HG03045 (cell line): ENCODE data around the gene TLE4.
"Not testable (repeated sequence)": the region's sequence is repeated elsewhere in the genome, so short reads cannot be mapped to it uniquely, and the experiment has no call there.

Source experiments
- ATAC-seq: cut with Tn5 transposase; IDR thresholded peaks from one replicate; pipeline ENCODE4 v1.9.1; 2021; ENCODE audit warnings: mild to moderate bottlenecking, moderate library complexity; ENCODE audit not compliant: unreplicated experiment

TLE4 gene

GRCh38 chr9:79630521-79631403 lies 59.0 kb downstream of the TLE4 start:
- peak; percentile 61 for ATAC-seq

- no peak for ATAC-seq
Observed at GRCh38 chr9:79632060-79632459, 60.3 kb downstream of the TLE4 start.

GRCh38 chr9:79632705-79633104 lies 60.9 kb downstream of the TLE4 start:
- no peak for ATAC-seq

- ATAC-seq: no peak
Observed at GRCh38 chr9:79633558-79633957, 61.8 kb downstream of the TLE4 start.

- ATAC-seq: no peak
Observed at GRCh38 chr9:79637177-79637925, 65.6 kb downstream of the TLE4 start.

- ATAC-seq: no peak
Observed at GRCh38 chr9:79638806-79639205, 67.0 kb downstream of the TLE4 start.

GRCh38 chr9:79639354-79639753 lies 67.6 kb downstream of the TLE4 start:
- ATAC-seq: no peak

GRCh38 chr9:79640067-79640466 lies 68.3 kb downstream of the TLE4 start:
- not testable (repeated sequence) for ATAC-seq

- ATAC-seq: no peak
Observed at GRCh38 chr9:79641070-79641469, 69.3 kb downstream of the TLE4 start.

GRCh38 chr9:79642671-79643070 lies 70.9 kb downstream of the TLE4 start:
- ATAC-seq: no peak

GRCh38 chr9:79644048-79644447 lies 72.3 kb downstream of the TLE4 start:
- ATAC-seq: no peak

GRCh38 chr9:79644601-79645000 lies 72.8 kb downstream of the TLE4 start:
- no peak for ATAC-seq

GRCh38 chr9:79645110-79645509 lies 73.3 kb downstream of the TLE4 start:
- ATAC-seq: no peak

- ATAC-seq: no peak
Observed at GRCh38 chr9:79646096-79646495, 74.3 kb downstream of the TLE4 start.

- no peak for ATAC-seq
Observed at GRCh38 chr9:79651251-79651795, 79.6 kb downstream of the TLE4 start.

GRCh38 chr9:79652598-79652997 lies 80.8 kb downstream of the TLE4 start:
- ATAC-seq: no peak

- not testable (repeated sequence) for ATAC-seq
Observed at GRCh38 chr9:79654591-79655382, 83.0 kb downstream of the TLE4 start.

GRCh38 chr9:79655551-79655950 lies 83.8 kb downstream of the TLE4 start:
- no peak for ATAC-seq

- ATAC-seq: no peak
Observed at GRCh38 chr9:79656169-79656568, 84.4 kb downstream of the TLE4 start.

GRCh38 chr9:79657891-79658290 lies 86.1 kb downstream of the TLE4 start:
- no peak for ATAC-seq

GRCh38 chr9:79658926-79659325 lies 87.2 kb downstream of the TLE4 start:
- ATAC-seq: no peak
